ENCODE results near the gene TTLL5. TPM values are rescaled to one million over a fixed set of nuclear protein-coding genes. Genes with fewer than 3 reads are reported as not detected.
A peak's percentile ranks its signal among the peaks of the same experiment; 100 is the strongest.

TTLL5 gene
- polyA plus RNA-seq, 1 of the 3 experiments (the other 2 are of a cell fraction): 9.6 TPM

- no peak for DNase-seq
- H3F3A ChIP-seq (replicated peaks; ENCODE audit: insufficient read depth): no peaks in the 10 kb centered on the region
- H3K4me2 ChIP-seq: no peak overlapping the region
- H3K9me2 ChIP-seq: no peaks in the 10 kb centered on the region
- peaks cover 36 to 39% of the 10 kb centered on the region in 2 experiments for H3K36me3 ChIP-seq (replicated peaks in 1 of 2; ENCODE audit: control insufficient read depth in 1 of 2, insufficient read depth in 2 of 2, low read length in 1 of 2)
- no peaks in the 10 kb centered on the region for H3K27me3 ChIP-seq (ENCODE audit: insufficient read depth)
- no peaks in the 10 kb centered on the region for H3K79me2 ChIP-seq (ENCODE audit: insufficient read depth)
- no peaks in the 10 kb centered on the region for H3K4me1 ChIP-seq (ENCODE audit: control insufficient read depth in 1 of 2, insufficient read depth in 2 of 2, low read depth in 1 of 2, low read length in 1 of 2)
- CTCF ChIA-PET: interaction anchor here (1.1 kb wide), 1 partner anchor 249 kb away, joined by 4 read pairs; the partner anchor contains the start of gene TGFB3
- H2AFZ ChIP-seq (ENCODE audit: low read depth): no peak overlapping the region
- POLR2A ChIA-PET: no interaction called here
- 95% methylated on average over 3 of the region's 3 CpGs for WGBS (ENCODE audit: low lambda C conversion rate)
- H3K27ac ChIP-seq (ENCODE audit: low read depth in 2 of 2, low read length in 1 of 2): no peak overlapping the region
- TF ChIP-seq RCOR1 (IDR thresholded peaks at IDR 0.05; ENCODE audit: low read length): no peak
- TF ChIP-seq NFIC (IDR thresholded peaks at IDR 0.05; ENCODE audit: borderline replicate concordance): peak; percentile 39
- no peak overlapping the region for H3K9ac ChIP-seq
- no peaks in the 10 kb centered on the region for H4K20me1 ChIP-seq (ENCODE audit: insufficient read depth)
- no peak overlapping the region for H3K4me3 ChIP-seq (ENCODE audit: low read depth in 2 of 2, low read length in 1 of 2)
- no peaks in the 10 kb centered on the region for H3K9me3 ChIP-seq
Measured at GRCh38 chr14:75732888-75733287, 71.8 kb downstream of the TTLL5 start.

GRCh38 chr14:75734854-75735253, 73.8 kb downstream of the TTLL5 start:
- H3K9ac ChIP-seq: no peak overlapping the region
- no peak for DNase-seq
- no peaks in the 10 kb centered on the region for H3K4me1 ChIP-seq (ENCODE audit: control insufficient read depth in 1 of 2, insufficient read depth in 2 of 2, low read depth in 1 of 2, low read length in 1 of 2)
- H3K79me2 ChIP-seq (ENCODE audit: insufficient read depth): no peaks in the 10 kb centered on the region
- H3K9me2 ChIP-seq: no peaks in the 10 kb centered on the region
- no peaks in the 10 kb centered on the region for H3K27me3 ChIP-seq (ENCODE audit: insufficient read depth)
- TF ChIP-seq MXI1 (IDR thresholded peaks at IDR 0.05; ENCODE audit: low read depth, low read length): no peak
- no peak for TF ChIP-seq ELF1 (IDR thresholded peaks at IDR 0.05)
- no peak for TF ChIP-seq REST (IDR thresholded peaks at IDR 0.05; ENCODE audit: low read depth, low read length)
- TF ChIP-seq SIN3A (IDR thresholded peaks at IDR 0.05; ENCODE audit: borderline replicate concordance, low read depth, low read length): no peak
- TF ChIP-seq FOSL2 (IDR thresholded peaks at IDR 0.05; ENCODE audit: borderline replicate concordance, low read depth): no peak
- no peak for TF ChIP-seq CHD2 (IDR thresholded peaks at IDR 0.05; ENCODE audit: low read length, partially characterized antibody)
- POLR2A ChIA-PET: no interaction called here
- no peaks in the 10 kb centered on the region for H3F3A ChIP-seq (replicated peaks; ENCODE audit: insufficient read depth)
- no peaks in the 10 kb centered on the region for H3K9me3 ChIP-seq
- H3K4me2 ChIP-seq: no peak overlapping the region
- H3K36me3 ChIP-seq (replicated peaks in 1 of 2; ENCODE audit: control insufficient read depth in 1 of 2, insufficient read depth in 2 of 2, low read length in 1 of 2): peaks cover 36 to 39% of the 10 kb centered on the region in 2 experiments
- no peaks in the 10 kb centered on the region for H4K20me1 ChIP-seq (ENCODE audit: insufficient read depth)
- WGBS (ENCODE audit: low lambda C conversion rate): 59% methylated on average over 3 of the region's 3 CpGs
- H3K27ac ChIP-seq (ENCODE audit: low read depth in 2 of 2, low read length in 1 of 2): no peak overlapping the region
- H3K4me3 ChIP-seq (ENCODE audit: low read depth in 2 of 2, low read length in 1 of 2): no peak overlapping the region
- H2AFZ ChIP-seq (ENCODE audit: low read depth): no peak overlapping the region
- CTCF ChIA-PET: interaction anchor here (1.3 kb wide), 1 partner anchor 24 kb away, joined by 4 read pairs; no protein-coding TSS in a partner anchor

Measured in SK-N-SH (cell line).